ENCODE data around the gene DSCAM. TPM values are rescaled to one million over a fixed set of nuclear protein-coding genes. Genes with fewer than 3 reads are reported as not detected.

DSCAM gene
- total RNA-seq, 4 donors from 2014 or later: 0.03 TPM; not detected in 3

DNA sequence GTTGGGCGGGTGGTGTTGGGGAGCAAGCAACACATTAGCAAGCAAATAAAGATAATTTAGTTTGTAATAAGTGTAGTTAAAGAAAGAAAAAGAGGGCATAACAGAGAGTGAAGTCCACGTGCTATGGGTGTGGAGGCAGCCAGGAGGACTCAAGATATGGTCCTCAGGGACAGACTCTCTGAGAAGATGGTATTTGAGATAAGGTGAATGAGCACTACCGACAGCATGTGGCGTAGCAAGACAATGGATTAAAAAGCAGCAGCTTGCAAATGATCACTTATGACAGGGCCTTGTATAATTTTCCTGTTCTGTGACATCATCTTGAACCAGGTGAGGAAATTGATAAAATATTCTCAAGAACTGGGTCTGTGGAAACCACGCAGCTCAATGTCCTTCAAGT is 491.9 kb downstream of the DSCAM start:
- no peak for TF ChIP-seq POLR2A (IDR thresholded peaks at IDR 0.05)
- TF ChIP-seq, protein P1, sequence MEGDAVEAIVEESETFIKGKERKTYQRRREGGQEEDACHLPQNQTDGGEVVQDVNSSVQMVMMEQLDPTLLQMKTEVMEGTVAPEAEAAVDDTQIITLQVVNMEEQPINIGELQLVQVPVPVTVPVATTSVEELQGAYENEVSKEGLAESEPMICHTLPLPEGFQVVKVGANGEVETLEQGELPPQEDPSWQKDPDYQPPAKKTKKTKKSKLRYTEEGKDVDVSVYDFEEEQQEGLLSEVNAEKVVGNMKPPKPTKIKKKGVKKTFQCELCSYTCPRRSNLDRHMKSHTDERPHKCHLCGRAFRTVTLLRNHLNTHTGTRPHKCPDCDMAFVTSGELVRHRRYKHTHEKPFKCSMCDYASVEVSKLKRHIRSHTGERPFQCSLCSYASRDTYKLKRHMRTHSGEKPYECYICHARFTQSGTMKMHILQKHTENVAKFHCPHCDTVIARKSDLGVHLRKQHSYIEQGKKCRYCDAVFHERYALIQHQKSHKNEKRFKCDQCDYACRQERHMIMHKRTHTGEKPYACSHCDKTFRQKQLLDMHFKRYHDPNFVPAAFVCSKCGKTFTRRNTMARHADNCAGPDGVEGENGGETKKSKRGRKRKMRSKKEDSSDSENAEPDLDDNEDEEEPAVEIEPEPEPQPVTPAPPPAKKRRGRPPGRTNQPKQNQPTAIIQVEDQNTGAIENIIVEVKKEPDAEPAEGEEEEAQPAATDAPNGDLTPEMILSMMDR (IDR thresholded peaks at IDR 0.05 in 4 of 5, conservative IDR thresholded peaks at IDR 0.05 in 1 of 5): no peak
- in situ Hi-C loops (cut with MboI; ENCODE audit: low sequenced_read_pairs in 4 of 4): no loop called here
- intact Hi-C loops (cut with DNase I; ENCODE audit: low total_unique reads): no loop called here
- Histone ChIP-seq H3K9me3 (no peaks in the 10 kb centered on the region), H3K4me1 (no peaks in the 10 kb centered on the region), H3K27me3 (no peaks in the 10 kb centered on the region), H3K27ac (no peak overlapping the region), H3K36me3 (no peaks in the 10 kb centered on the region), H3K4me3 (no peak overlapping the region)
- DNase-seq (no peak), ATAC-seq (no peak)

DNA sequence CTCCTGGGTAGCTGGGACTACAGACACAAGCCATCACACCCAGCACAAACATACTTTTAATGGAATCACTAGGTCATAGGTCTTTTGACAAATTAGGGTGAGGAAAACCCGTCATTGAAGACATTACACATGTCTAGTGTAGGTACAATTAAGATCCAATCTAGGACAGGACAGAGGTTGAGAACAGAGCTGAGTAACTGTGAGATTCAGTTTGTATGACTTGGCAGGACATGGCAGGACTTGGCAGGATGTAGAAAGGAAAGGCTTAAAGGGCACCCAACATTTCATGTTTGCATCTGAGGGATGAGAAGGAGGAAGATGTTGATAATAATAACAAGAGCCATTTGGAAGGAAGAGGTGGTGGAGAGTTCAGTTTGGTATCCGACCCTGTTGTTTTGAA is 496.0 kb downstream of the DSCAM start:
- ATAC-seq (no peak), DNase-seq (no peak)
- no peaks in the 10 kb centered on the region for H3K9me3 ChIP-seq
- intact Hi-C loops (cut with DNase I; ENCODE audit: low total_unique reads) (no loop called here), in situ Hi-C loops (cut with MboI; ENCODE audit: low sequenced_read_pairs in 4 of 4) (no loop called here)
- H3K4me3 ChIP-seq: no peak overlapping the region
- no peak overlapping the region for H3K27ac ChIP-seq
- no peaks in the 10 kb centered on the region for H3K4me1 ChIP-seq
- no peaks in the 10 kb centered on the region for H3K27me3 ChIP-seq
- TF ChIP-seq, protein P1 (IDR thresholded peaks at IDR 0.05 in 4 of 5, conservative IDR thresholded peaks at IDR 0.05 in 1 of 5): no peak
- no peak for TF ChIP-seq POLR2A (IDR thresholded peaks at IDR 0.05)
- no peaks in the 10 kb centered on the region for H3K36me3 ChIP-seq

DNA sequence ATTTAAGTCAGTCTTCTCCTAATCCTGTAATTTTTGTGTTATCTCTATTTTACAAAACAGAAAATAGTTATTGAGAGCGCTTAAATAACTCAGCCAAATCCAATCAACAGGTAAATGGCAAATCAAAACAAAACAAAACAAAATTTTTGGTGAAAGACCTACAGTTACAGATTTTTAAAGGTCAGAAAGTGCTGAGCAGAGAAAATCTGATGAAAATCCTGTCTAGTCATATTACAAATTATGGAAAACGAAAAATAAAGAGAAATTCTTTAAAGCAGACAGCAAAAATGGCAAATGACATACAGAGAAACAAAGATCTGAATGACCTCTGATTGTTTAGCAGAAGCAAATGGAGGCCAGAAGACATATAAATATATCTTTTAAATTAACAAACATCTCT is 497.4 kb downstream of the DSCAM start:
- in situ Hi-C loops (cut with MboI; ENCODE audit: low sequenced_read_pairs in 4 of 4) (no loop called here), intact Hi-C loops (cut with DNase I; ENCODE audit: low total_unique reads) (no loop called here)
- ATAC-seq: no peak

DNA sequence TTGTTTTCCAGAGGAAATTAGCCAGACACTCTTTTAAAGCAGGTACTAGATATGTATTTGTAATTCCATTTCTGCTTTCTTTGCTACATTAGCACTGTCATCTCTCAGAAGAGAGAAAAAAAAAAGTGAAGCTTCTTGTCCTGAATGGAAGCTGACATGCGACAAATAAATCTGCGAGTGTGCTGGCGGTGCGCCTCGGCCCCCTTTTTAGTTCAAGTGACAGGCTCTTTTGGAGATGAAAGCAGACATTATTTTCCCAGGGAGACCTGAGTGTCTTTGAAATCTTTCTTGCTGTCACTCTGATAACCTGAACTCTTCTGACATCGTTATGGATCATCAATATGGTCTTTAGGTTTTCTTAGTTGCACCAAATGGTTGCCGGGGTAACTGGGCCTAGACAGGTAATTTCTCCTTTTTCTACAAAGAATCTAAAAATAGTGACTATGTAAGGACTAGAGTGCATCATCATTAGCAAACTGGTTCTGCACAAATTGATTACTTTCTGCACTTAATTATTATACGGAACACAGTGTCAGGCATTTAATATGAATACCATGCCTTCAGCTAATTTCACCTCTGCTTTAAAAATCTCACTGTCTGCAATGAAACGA is 501.1 kb downstream of the DSCAM start:
- H3K4me3 ChIP-seq: no peak overlapping the region
- H3K36me3 ChIP-seq: no peaks in the 10 kb centered on the region
- no peaks in the 10 kb centered on the region for H3K9me3 ChIP-seq
- ATAC-seq (no peak), DNase-seq (no peak)
- no peak overlapping the region for H3K27ac ChIP-seq
- intact Hi-C loops (cut with DNase I; ENCODE audit: low total_unique reads): no loop called here
- no peaks in the 10 kb centered on the region for H3K4me1 ChIP-seq
- no peaks in the 10 kb centered on the region for H3K27me3 ChIP-seq
- TF ChIP-seq, protein P1 (IDR thresholded peaks at IDR 0.05 in 4 of 5, conservative IDR thresholded peaks at IDR 0.05 in 1 of 5): no peak
- no peak for TF ChIP-seq POLR2A (IDR thresholded peaks at IDR 0.05)
- in situ Hi-C loops (cut with MboI; ENCODE audit: low sequenced_read_pairs in 4 of 4): no loop called here

More for the DNA sequence above, 497.4 kb downstream of the DSCAM start:
- no peak for DNase-seq
- H3K4me1 ChIP-seq: no peaks in the 10 kb centered on the region
- no peaks in the 10 kb centered on the region for H3K27me3 ChIP-seq
- H3K4me3 ChIP-seq: no peak overlapping the region
- no peaks in the 10 kb centered on the region for H3K36me3 ChIP-seq
- no peak overlapping the region for H3K27ac ChIP-seq
- no peak for TF ChIP-seq POLR2A (IDR thresholded peaks at IDR 0.05)
- TF ChIP-seq, protein P1 (IDR thresholded peaks at IDR 0.05 in 4 of 5, conservative IDR thresholded peaks at IDR 0.05 in 1 of 5): no peak
- H3K9me3 ChIP-seq: no peaks in the 10 kb centered on the region

DNA sequence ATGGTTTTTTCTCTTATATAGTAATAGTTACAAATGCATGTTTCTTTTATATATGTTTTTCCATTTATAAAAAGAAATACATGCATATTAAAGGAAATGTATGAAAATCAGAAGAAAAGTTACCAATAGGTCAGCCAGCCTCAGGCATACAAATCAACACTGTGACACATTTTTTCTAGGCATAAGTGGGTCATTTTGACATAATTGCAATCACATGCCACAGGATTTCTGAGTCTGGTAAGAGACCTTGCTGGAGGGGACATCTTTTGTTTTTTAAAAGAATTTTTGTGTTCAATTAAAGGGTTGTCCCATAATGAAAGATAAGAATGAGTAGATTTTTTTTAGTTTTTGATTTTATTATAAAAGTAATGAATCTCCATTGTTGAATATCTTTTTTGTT is 506.6 kb downstream of the DSCAM start:
- in situ Hi-C loops (cut with MboI; ENCODE audit: low sequenced_read_pairs in 4 of 4): no loop called here
- Histone ChIP-seq H3K27me3 (no peaks in the 10 kb centered on the region), H3K36me3 (no peaks in the 10 kb centered on the region), H3K4me3 (no peak overlapping the region), H3K4me1 (no peaks in the 10 kb centered on the region), H3K27ac (no peak overlapping the region), H3K9me3 (no peaks in the 10 kb centered on the region)
- intact Hi-C loops (cut with DNase I; ENCODE audit: low total_unique reads): no loop called here
- TF ChIP-seq, protein P1 (IDR thresholded peaks at IDR 0.05 in 4 of 5, conservative IDR thresholded peaks at IDR 0.05 in 1 of 5): no peak
- TF ChIP-seq POLR2A (IDR thresholded peaks at IDR 0.05): no peak
- DNase-seq: no peak
- no peak for ATAC-seq
